H1 (cell line): ENCODE results near the gene CAPZB. TPM values are rescaled to one million over a fixed set of nuclear protein-coding genes. Genes with fewer than 3 reads are reported as not detected.

ENCODE experiments used
- CTCF ChIA-PET: fragments of 300-600 bp; sonication (Branson Sonifier 250); formaldehyde crosslinking; loops from one replicate; lab custom pipeline; 2021; ENCODE audit not compliant: partially characterized antibody; lab: Charles Lee
- POLR2A ChIA-PET: fragments of 300-600 bp; sonication (Branson Sonifier 250); formaldehyde crosslinking; loops from one replicate; lab custom pipeline; 2021; ENCODE audit warnings: inconsistent platforms; ENCODE audit not compliant: partially characterized antibody; lab: Charles Lee
- DNase-seq, 2 experiments: peaks; one replicate each; pipeline versions ENCODE4 v3.0.0 to v3.0.0-alpha.2; 2010 to 2022; ENCODE audit warnings: low spot score in 2 of 2, low read depth in 1 of 2, mixed read lengths in 1 of 2
- FAIRE-seq: peaks from 2 replicates; lab custom pipeline; 2011; peaks lifted over from hg19 to GRCh38; lab: Jason Lieb, UNC
- H2AFZ ChIP-seq: 2 replicates; pipeline ENCODE4 v1.8.1; 2012; ENCODE audit warnings: low read length, inconsistent platforms
- H2AK5ac ChIP-seq: 2 replicates; pipeline ENCODE4 v1.6.1; 2013; ENCODE audit warnings: low read depth, low read length
- H2BK120ac ChIP-seq: replicated peaks from 2 replicates; pipeline ENCODE3; 2013; ENCODE audit warnings: low read depth, low read length, inconsistent platforms
- H2BK12ac ChIP-seq: 2 replicates; pipeline ENCODE4 v1.6.1; 2013; ENCODE audit warnings: low read depth, low read length
- H2BK15ac ChIP-seq: 2 replicates; pipeline ENCODE4 v1.6.1; 2013; ENCODE audit warnings: low read length
- H2BK20ac ChIP-seq: 2 replicates; pipeline ENCODE4 v1.6.1; 2013; ENCODE audit warnings: low read length
- H2BK5ac ChIP-seq: 2 replicates; pipeline ENCODE4 v1.6.1; 2013; ENCODE audit warnings: low read depth, low read length
- H3K14ac ChIP-seq: 2 replicates; pipeline ENCODE4 v1.6.1; 2013; ENCODE audit warnings: inconsistent platforms; ENCODE audit not compliant: insufficient read length
- H3K18ac ChIP-seq: 2 replicates; pipeline ENCODE4 v1.6.1; 2013; ENCODE audit warnings: low read length; ENCODE audit errors: extremely low read depth
- H3K23ac ChIP-seq: 2 replicates; pipeline ENCODE4 v1.6.1; 2013; ENCODE audit warnings: inconsistent platforms; ENCODE audit not compliant: insufficient read length
- H3K23me2 ChIP-seq: 2 replicates; pipeline ENCODE4 v1.6.1; 2013; ENCODE audit warnings: low read depth, low read length
- H3K27ac ChIP-seq: 2 replicates; pipeline ENCODE4 v1.6.1; 2011; ENCODE audit warnings: low read depth, low read length, inconsistent platforms
- H3K27me3 ChIP-seq, 4 experiments: replicated peaks in 1 of 4; 1 replicate in 1 of 4; 2 replicates in 3 of 4; pipeline versions ENCODE4 v1.6.1 to v1.8.1; 2011 to 2013; ENCODE audit warnings: low read length in 3 of 4, mild to moderate bottlenecking in 3 of 4, inconsistent platforms in 2 of 4, mixed read lengths in 2 of 4, moderate library complexity in 1 of 4; ENCODE audit not compliant: control insufficient read depth in 3 of 4, insufficient read depth in 3 of 4; ENCODE audit errors: extremely low read depth in 1 of 4
- H3K36me3 ChIP-seq, 4 experiments: 2 replicates each; pipeline versions ENCODE4 v1.6.1 to v1.8.1; 2011 to 2013; ENCODE audit warnings: mild to moderate bottlenecking in 4 of 4, low read length in 3 of 4, moderate library complexity in 2 of 4, control low read depth in 1 of 4, inconsistent platforms in 1 of 4; ENCODE audit not compliant: insufficient read depth in 4 of 4, control insufficient read depth in 2 of 4
- H3K4ac ChIP-seq: replicated peaks from 2 replicates; pipeline ENCODE3; 2013; ENCODE audit warnings: low read length, low read depth, mixed read lengths, inconsistent platforms; ENCODE audit not compliant: insufficient read length
- H3K4me1 ChIP-seq, 4 experiments: replicated peaks in 1 of 4; 1 replicate in 1 of 4; 2 replicates in 3 of 4; pipeline versions ENCODE4 v1.6.1 to v1.8.1; 2011 to 2013; ENCODE audit warnings: low read length in 3 of 4, inconsistent platforms in 2 of 4, mixed read lengths in 1 of 4; ENCODE audit not compliant: insufficient read depth in 4 of 4, control insufficient read depth in 3 of 4
- H3K4me2 ChIP-seq, 2 experiments: 2 replicates each; pipeline versions ENCODE4 v1.6.1 to v1.8.1; 2011 to 2013; ENCODE audit warnings: low read depth in 2 of 2, low read length in 2 of 2, control low read depth in 1 of 2, inconsistent platforms in 1 of 2, mild to moderate bottlenecking in 1 of 2; ENCODE audit not compliant: insufficient read depth in 1 of 2
- H3K4me3 ChIP-seq, 4 experiments: fragments of 200-600, 300-600 bp in 1 of 4; sonication (generic), shearing (Covaris generic), sonication (Bioruptor Twin) in 1 of 4; 2 replicates each; pipeline versions ENCODE4 v1.5.1 to v1.8.1; 2011 to 2016; ENCODE audit warnings: low read length in 4 of 4, low read depth in 3 of 4, control low read depth in 2 of 4, inconsistent platforms in 2 of 4, mild to moderate bottlenecking in 2 of 4, mixed read lengths in 1 of 4, moderate library complexity in 1 of 4; ENCODE audit not compliant: insufficient read depth in 2 of 4; ENCODE audit errors: extremely low read depth in 1 of 4
- H3K56ac ChIP-seq: replicated peaks from 2 replicates; pipeline ENCODE3; 2013; ENCODE audit warnings: low read depth, mild to moderate bottlenecking, mixed read lengths, low read length, inconsistent platforms; ENCODE audit not compliant: insufficient read length
- H3K79me1 ChIP-seq: 2 replicates; pipeline ENCODE4 v1.6.1; 2013; ENCODE audit warnings: low read depth, low read length, control low read depth
- H3K79me2 ChIP-seq, 2 experiments: 2 replicates each; pipeline versions ENCODE4 v1.6.1 to v1.8.1; 2012 to 2013; ENCODE audit warnings: low read length in 2 of 2, mild to moderate bottlenecking in 2 of 2, inconsistent platforms in 1 of 2; ENCODE audit not compliant: insufficient read depth in 2 of 2, control insufficient read depth in 1 of 2
- H3K9ac ChIP-seq, 4 experiments: replicated peaks in 1 of 4; 1 replicate in 1 of 4; 2 replicates in 3 of 4; pipeline versions ENCODE4 v1.6.1 to v1.8.1; 2011 to 2013; ENCODE audit warnings: low read depth in 3 of 4, low read length in 3 of 4, control low read depth in 2 of 4, mild to moderate bottlenecking in 2 of 4, moderate library complexity in 2 of 4, inconsistent platforms in 1 of 4; ENCODE audit errors: extremely low read depth in 1 of 4
- H3K9me3 ChIP-seq, 2 experiments: 2 replicates each; pipeline versions ENCODE4 v1.6.1 to v1.8.1; 2012 to 2013; ENCODE audit warnings: mild to moderate bottlenecking in 2 of 2, moderate library complexity in 2 of 2, control low read depth in 1 of 2, inconsistent platforms in 1 of 2, low read depth in 1 of 2, low read length in 1 of 2, mixed read lengths in 1 of 2; ENCODE audit not compliant: insufficient read depth in 2 of 2
- H4K20me1 ChIP-seq, 2 experiments: replicated peaks in 1 of 2; 2 replicates each; pipeline versions ENCODE3 to v1.8.1; 2011 to 2013; ENCODE audit warnings: inconsistent platforms in 2 of 2, low read length in 2 of 2, mild to moderate bottlenecking in 1 of 2; ENCODE audit not compliant: insufficient read depth in 2 of 2, control insufficient read depth in 1 of 2
- H4K5ac ChIP-seq: 2 replicates; pipeline ENCODE4 v1.6.1; 2013; ENCODE audit warnings: low read length, low read depth, mixed read lengths, inconsistent platforms; ENCODE audit not compliant: insufficient read length
- H4K8ac ChIP-seq: 2 replicates; pipeline ENCODE4 v1.8.0; 2013; ENCODE audit warnings: mild to moderate bottlenecking, moderate library complexity, low read length, inconsistent platforms; ENCODE audit not compliant: insufficient read depth; ENCODE audit errors: extremely low read depth
- H4K91ac ChIP-seq: replicated peaks from 2 replicates; pipeline ENCODE3; 2013; ENCODE audit warnings: low read length, mixed read lengths, inconsistent platforms; ENCODE audit not compliant: insufficient read length
- ASH2L ChIP-seq: fragments of 200-600, 300-600 bp; sonication (generic); IDR thresholded peaks from one replicate; pipeline ENCODE4 v1.7.1; 2017; ENCODE audit warnings: low read length
- CREB1 ChIP-seq: IDR thresholded peaks from 2 replicates; pipeline ENCODE4 v1.6.1; 2012; ENCODE audit warnings: inconsistent platforms
- KDM5A ChIP-seq: fragments of 200-600 bp; IDR thresholded peaks from 2 replicates; pipeline ENCODE4 v1.7.1; 2012; ENCODE audit warnings: mild to moderate bottlenecking, low read length, inconsistent platforms, mixed read lengths
- MAFK ChIP-seq: IDR thresholded peaks from 2 replicates; pipeline ENCODE4 v1.6.1; 2012; ENCODE audit warnings: low read depth, mild to moderate bottlenecking, improper control_type of control experiment, low read length
- NANOG ChIP-seq: IDR thresholded peaks from 2 replicates; pipeline ENCODE4 v1.6.1; 2011; ENCODE audit warnings: low read length, low read depth, mild to moderate bottlenecking, inconsistent platforms; ENCODE audit not compliant: insufficient read depth, poor library complexity, severe bottlenecking
- SP1 ChIP-seq: IDR thresholded peaks from 2 replicates; pipeline ENCODE4 v1.6.1; 2011; ENCODE audit warnings: low read depth, low read length
- SP4 ChIP-seq: IDR thresholded peaks from 2 replicates; pipeline ENCODE4 v1.6.1; 2012; ENCODE audit warnings: low read length, inconsistent platforms
- TBP ChIP-seq: IDR thresholded peaks from 2 replicates; pipeline ENCODE4 v1.6.1; 2011; ENCODE audit warnings: low read depth, low read length, improper control_type of control experiment
- WGBS, 2 experiments: shearing (Covaris generic) in 1 of 2; methylation state at CpG; one replicate each; pipeline versions ENCODE4 v1.1.6 to v1.1.7; 2013 to 2015; ENCODE audit warnings: low lambda C conversion rate in 2 of 2, mixed read lengths in 2 of 2, inconsistent platforms in 1 of 2, low coverage in 1 of 2, missing lambda C conversion rate in 1 of 2; ENCODE audit not compliant: insufficient replicate concordance in 2 of 2, insufficient coverage in 1 of 2, insufficient read length in 1 of 2; ENCODE audit errors: extremely low coverage in 1 of 2, missing lambda C conversion rate in 1 of 2; 5-methylcytosine and 5-hydroxymethylcytosine counted together
- polyA plus RNA-seq, 7 experiments: library from polyadenylated mRNA; depleted of rRNA in 3 of 7; stranded (reverse) in 5 of 7; unstranded in 2 of 7; fragments of >200 nt in 5 of 7; fragments of 200-250 nt in 2 of 7; gene quantifications; 1 replicate in 5 of 7; 2 replicates in 1 of 7; 4 replicates in 1 of 7; pipeline versions ENCODE4 v1.2.1 to v1.2.3, GENCODE V29; 2011 to 2013; ENCODE audit warnings: missing spikeins in 2 of 7, mixed read lengths in 2 of 7
- total RNA-seq: library from RNA; stranded (reverse); fragmentation: NEBNext Ultra II Directional; extraction: Animal tissue kit (Norgen Biotek cat#: 25700); gene quantifications from 2 replicates; pipeline ENCODE4 v1.2.1, GENCODE V29; 2021

CAPZB gene
- total and polyA plus RNA-seq, 2 of the 8 experiments (the other 6 are each of a cell fraction or from before 2014, with no cell fraction given): 162 to 371 TPM

- H3K9me3 ChIP-seq: no peaks in the 10 kb centered on the region
- H3K4me2 ChIP-seq: peak overlapping the region; percentile 89 to 98
- H3K18ac ChIP-seq: no peak overlapping the region
- peak overlapping the region; percentile 16; the same call in 1 of the 2 replicates for H2AFZ ChIP-seq
- ChIA-PET CTCF (interaction anchor here (1.0 to 1.6 kb wide), 2 partner anchors 73 to 336 kb away, joined by 3 to 6 read pairs; no protein-coding TSS in a partner anchor), POLR2A (interaction anchor here (0.7 to 16.9 kb wide), 7 partner anchors 18 to 328 kb away, joined by 3 to 143 read pairs (median 5); partner anchors contain the start of genes EMC1 and MRTO4)
- peaks cover 0 to 4% (median 1%) of the 10 kb centered on the region in 4 experiments; a peak in 1 of 7 replicates for H3K27me3 ChIP-seq
- H3K9ac ChIP-seq: peak overlapping the region; percentile 71 to 87 (median 75)
- peaks cover 0 to 2% of the 10 kb centered on the region in 2 experiments; a peak in 1 of 4 replicates for H3K79me2 ChIP-seq
- DNase-seq: no peak
- H2BK20ac ChIP-seq: no peak overlapping the region
- no peak overlapping the region for H3K4ac ChIP-seq
- peak overlapping the region; percentile 28; the same call in 1 of the 2 replicates for H4K8ac ChIP-seq
- H3K23ac ChIP-seq: no peak overlapping the region
- H3K56ac ChIP-seq: no peak overlapping the region
- no peak overlapping the region; the same call in 1 of the 2 replicates for H2BK12ac ChIP-seq
- no peak overlapping the region for H3K27ac ChIP-seq
- H2BK5ac ChIP-seq: no peak overlapping the region
- WGBS, 2 experiments: 59 to 100% methylated on average over 1 to 20 of the region's 20 CpGs
- FAIRE-seq: no peak
- H3K23me2 ChIP-seq: peaks cover 10% of the 10 kb centered on the region; the same call in 1 of the 2 replicates
- peaks cover 2% of the 10 kb centered on the region; the same call in 1 of the 2 replicates for H3K79me1 ChIP-seq
- no peak overlapping the region for H4K5ac ChIP-seq
- no peak overlapping the region for H2BK15ac ChIP-seq
- H3K14ac ChIP-seq: no peak overlapping the region
- peaks cover 0 to 4% (median 1%) of the 10 kb centered on the region in 4 experiments; a peak in 4 of 8 replicates for H3K36me3 ChIP-seq
- peaks cover 6 to 18% of the 10 kb centered on the region in 2 experiments for H4K20me1 ChIP-seq
- no peak overlapping the region for H2BK120ac ChIP-seq
- no peak for TF ChIP-seq TBP
- no peak for TF ChIP-seq CREB1
- no peak for TF ChIP-seq NANOG
- TF ChIP-seq ASH2L: no peak
- TF ChIP-seq SP1: no peak
- no peak for TF ChIP-seq SP4
- TF ChIP-seq KDM5A: no peak
- TF ChIP-seq MAFK: no peak
- H3K4me3 ChIP-seq: peak overlapping the region; percentile 47 to 91 (median 67)
- H2AK5ac ChIP-seq: no peak overlapping the region
- H3K4me1 ChIP-seq: peaks cover 0 to 17% (median 11%) of the 10 kb centered on the region in 4 experiments; a peak in 6 of 7 replicates
- H4K91ac ChIP-seq: peak overlapping the region; percentile 11
Observed at GRCh38 chr1:19312782-19313635, 172.3 kb downstream of the CAPZB start.
